ENCODE measurements around the gene YWHAQ.

Gene YWHAQ

GRCh38 chr2:9660781-9661180 lies 30.0 kb upstream of the YWHAQ start:
- no peak for TF ChIP-seq CSDC2 (CRISPR knock-in tag; IDR thresholded peaks at IDR 0.05)
- no peak for TF ChIP-seq ZFP30 (CRISPR knock-in tag; IDR thresholded peaks at IDR 0.05)
- no peak for TF ChIP-seq OSR1 (CRISPR knock-in tag; IDR thresholded peaks at IDR 0.05)
- no peak for TF ChIP-seq ZNF8 (CRISPR knock-in tag; IDR thresholded peaks at IDR 0.05)
- TF ChIP-seq ZNF70 (CRISPR knock-in tag; IDR thresholded peaks at IDR 0.05) = no peak
- no peak for TF ChIP-seq ZC3H10 (CRISPR knock-in tag; IDR thresholded peaks at IDR 0.05)
- no peak for TF ChIP-seq BACH2 (CRISPR knock-in tag; IDR thresholded peaks at IDR 0.05; ENCODE audit: borderline replicate concordance)
- TF ChIP-seq TSHZ2 (CRISPR knock-in tag; IDR thresholded peaks at IDR 0.05) = no peak
- no peak for TF ChIP-seq RARB (CRISPR knock-in tag; IDR thresholded peaks at IDR 0.05)
- no peak for TF ChIP-seq PATZ1 (CRISPR knock-in tag; IDR thresholded peaks at IDR 0.05; ENCODE audit: borderline replicate concordance)
- no peak for TF ChIP-seq GLIS3 (CRISPR knock-in tag; IDR thresholded peaks at IDR 0.05)
- no peak for TF ChIP-seq ZNF565 (CRISPR knock-in tag; conservative IDR thresholded peaks at IDR 0.05; ENCODE audit: low read depth)
- TF ChIP-seq TCF4 (CRISPR knock-in tag; IDR thresholded peaks at IDR 0.05; ENCODE audit: borderline replicate concordance) = no peak
- no peak for TF ChIP-seq ISL1 (CRISPR knock-in tag; IDR thresholded peaks at IDR 0.05)
- TF ChIP-seq TOX (CRISPR knock-in tag; IDR thresholded peaks at IDR 0.05; ENCODE audit: borderline replicate concordance) = no peak
- TF ChIP-seq ZFP3 (CRISPR knock-in tag; IDR thresholded peaks at IDR 0.05) = no peak
- no peak for TF ChIP-seq ARNTL (CRISPR knock-in tag; IDR thresholded peaks at IDR 0.05; ENCODE audit: borderline replicate concordance, low read depth)
- no peak for TF ChIP-seq SNAI2 (CRISPR knock-in tag; IDR thresholded peaks at IDR 0.05)
- TF ChIP-seq PPARA (CRISPR knock-in tag; IDR thresholded peaks at IDR 0.05; ENCODE audit: borderline replicate concordance) = no peak
- TF ChIP-seq POU6F1 (CRISPR knock-in tag; IDR thresholded peaks at IDR 0.05; ENCODE audit: borderline replicate concordance, low read depth) = no peak
- ATAC-seq = no peak

GRCh38 chr2:9660154-9660553 lies 29.4 kb upstream of the YWHAQ start:
- ATAC-seq = no peak

More at GRCh38 chr2:9660154-9660553, 29.4 kb upstream of the YWHAQ start:
- TF ChIP-seq PPARA (CRISPR knock-in tag; IDR thresholded peaks at IDR 0.05; ENCODE audit: borderline replicate concordance) = no peak
- TF ChIP-seq CSDC2 (CRISPR knock-in tag; IDR thresholded peaks at IDR 0.05) = no peak
- no peak for TF ChIP-seq ZNF8 (CRISPR knock-in tag; IDR thresholded peaks at IDR 0.05)
- TF ChIP-seq TSHZ2 (CRISPR knock-in tag; IDR thresholded peaks at IDR 0.05) = no peak
- TF ChIP-seq ARNTL (CRISPR knock-in tag; IDR thresholded peaks at IDR 0.05; ENCODE audit: borderline replicate concordance, low read depth) = no peak
- no peak for TF ChIP-seq OSR1 (CRISPR knock-in tag; IDR thresholded peaks at IDR 0.05)
- no peak for TF ChIP-seq ZNF565 (CRISPR knock-in tag; conservative IDR thresholded peaks at IDR 0.05; ENCODE audit: low read depth)
- TF ChIP-seq CREB5 (CRISPR knock-in tag; IDR thresholded peaks at IDR 0.05; ENCODE audit: low read depth) = no peak
- no peak for TF ChIP-seq BACH2 (CRISPR knock-in tag; IDR thresholded peaks at IDR 0.05; ENCODE audit: borderline replicate concordance)
- TF ChIP-seq TCF4 (CRISPR knock-in tag; IDR thresholded peaks at IDR 0.05; ENCODE audit: borderline replicate concordance) = no peak
- no peak for TF ChIP-seq CSRNP3 (CRISPR knock-in tag; IDR thresholded peaks at IDR 0.05)
- no peak for TF ChIP-seq ZFP30 (CRISPR knock-in tag; IDR thresholded peaks at IDR 0.05)
- TF ChIP-seq SNAI2 (CRISPR knock-in tag; IDR thresholded peaks at IDR 0.05) = no peak
- no peak for TF ChIP-seq GLIS3 (CRISPR knock-in tag; IDR thresholded peaks at IDR 0.05)
- TF ChIP-seq POU6F1 (CRISPR knock-in tag; IDR thresholded peaks at IDR 0.05; ENCODE audit: borderline replicate concordance, low read depth) = no peak
- TF ChIP-seq ZNF70 (CRISPR knock-in tag; IDR thresholded peaks at IDR 0.05) = no peak
- no peak for TF ChIP-seq ZC3H10 (CRISPR knock-in tag; IDR thresholded peaks at IDR 0.05)

All from SK-N-SH treated with all-trans-retinoic acid at 6 μM for 48 hours (cell line).